ENCODE measurements around the gene ADAMTS14. TPM values are rescaled to one million over a fixed set of nuclear protein-coding genes. Genes with fewer than 3 reads are reported as not detected.

ADAMTS14 gene
- total RNA-seq, 1 experiment from 2014 or later: 2.1 TPM

DNA sequence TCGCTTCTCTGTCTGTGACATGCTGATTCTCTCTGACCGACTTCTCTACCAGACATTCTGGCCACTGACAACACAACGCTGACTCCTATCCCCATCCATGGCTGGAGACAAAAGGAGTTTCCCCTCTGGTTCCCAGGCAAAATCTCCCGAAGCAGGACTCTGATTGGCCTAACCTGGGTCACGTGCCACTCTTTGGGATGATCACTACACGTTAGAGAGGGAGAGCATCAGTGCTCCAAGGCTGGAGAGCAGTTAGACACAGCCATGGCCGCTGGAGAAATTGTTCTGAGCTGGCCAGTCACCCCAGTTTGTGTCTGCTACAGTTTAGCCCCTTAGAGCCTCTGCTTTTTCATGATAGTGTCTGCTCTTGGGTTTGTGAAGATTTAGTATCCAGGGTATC is 38.9 kb downstream of the ADAMTS14 start:
- TF ChIP-seq, protein P1, sequence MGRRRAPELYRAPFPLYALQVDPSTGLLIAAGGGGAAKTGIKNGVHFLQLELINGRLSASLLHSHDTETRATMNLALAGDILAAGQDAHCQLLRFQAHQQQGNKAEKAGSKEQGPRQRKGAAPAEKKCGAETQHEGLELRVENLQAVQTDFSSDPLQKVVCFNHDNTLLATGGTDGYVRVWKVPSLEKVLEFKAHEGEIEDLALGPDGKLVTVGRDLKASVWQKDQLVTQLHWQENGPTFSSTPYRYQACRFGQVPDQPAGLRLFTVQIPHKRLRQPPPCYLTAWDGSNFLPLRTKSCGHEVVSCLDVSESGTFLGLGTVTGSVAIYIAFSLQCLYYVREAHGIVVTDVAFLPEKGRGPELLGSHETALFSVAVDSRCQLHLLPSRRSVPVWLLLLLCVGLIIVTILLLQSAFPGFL (CRISPR knock-in tag; IDR thresholded peaks at IDR 0.05; ENCODE audit: borderline replicate concordance): no peak
- TF ChIP-seq CREM (CRISPR knock-in tag; IDR thresholded peaks at IDR 0.05) (no peak), SMAD4 (CRISPR knock-in tag; IDR thresholded peaks at IDR 0.05) (no peak)
- TF ChIP-seq, protein P2, sequence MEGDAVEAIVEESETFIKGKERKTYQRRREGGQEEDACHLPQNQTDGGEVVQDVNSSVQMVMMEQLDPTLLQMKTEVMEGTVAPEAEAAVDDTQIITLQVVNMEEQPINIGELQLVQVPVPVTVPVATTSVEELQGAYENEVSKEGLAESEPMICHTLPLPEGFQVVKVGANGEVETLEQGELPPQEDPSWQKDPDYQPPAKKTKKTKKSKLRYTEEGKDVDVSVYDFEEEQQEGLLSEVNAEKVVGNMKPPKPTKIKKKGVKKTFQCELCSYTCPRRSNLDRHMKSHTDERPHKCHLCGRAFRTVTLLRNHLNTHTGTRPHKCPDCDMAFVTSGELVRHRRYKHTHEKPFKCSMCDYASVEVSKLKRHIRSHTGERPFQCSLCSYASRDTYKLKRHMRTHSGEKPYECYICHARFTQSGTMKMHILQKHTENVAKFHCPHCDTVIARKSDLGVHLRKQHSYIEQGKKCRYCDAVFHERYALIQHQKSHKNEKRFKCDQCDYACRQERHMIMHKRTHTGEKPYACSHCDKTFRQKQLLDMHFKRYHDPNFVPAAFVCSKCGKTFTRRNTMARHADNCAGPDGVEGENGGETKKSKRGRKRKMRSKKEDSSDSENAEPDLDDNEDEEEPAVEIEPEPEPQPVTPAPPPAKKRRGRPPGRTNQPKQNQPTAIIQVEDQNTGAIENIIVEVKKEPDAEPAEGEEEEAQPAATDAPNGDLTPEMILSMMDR (IDR thresholded peaks at IDR 0.05): no peak
- TF ChIP-seq, protein P3, sequence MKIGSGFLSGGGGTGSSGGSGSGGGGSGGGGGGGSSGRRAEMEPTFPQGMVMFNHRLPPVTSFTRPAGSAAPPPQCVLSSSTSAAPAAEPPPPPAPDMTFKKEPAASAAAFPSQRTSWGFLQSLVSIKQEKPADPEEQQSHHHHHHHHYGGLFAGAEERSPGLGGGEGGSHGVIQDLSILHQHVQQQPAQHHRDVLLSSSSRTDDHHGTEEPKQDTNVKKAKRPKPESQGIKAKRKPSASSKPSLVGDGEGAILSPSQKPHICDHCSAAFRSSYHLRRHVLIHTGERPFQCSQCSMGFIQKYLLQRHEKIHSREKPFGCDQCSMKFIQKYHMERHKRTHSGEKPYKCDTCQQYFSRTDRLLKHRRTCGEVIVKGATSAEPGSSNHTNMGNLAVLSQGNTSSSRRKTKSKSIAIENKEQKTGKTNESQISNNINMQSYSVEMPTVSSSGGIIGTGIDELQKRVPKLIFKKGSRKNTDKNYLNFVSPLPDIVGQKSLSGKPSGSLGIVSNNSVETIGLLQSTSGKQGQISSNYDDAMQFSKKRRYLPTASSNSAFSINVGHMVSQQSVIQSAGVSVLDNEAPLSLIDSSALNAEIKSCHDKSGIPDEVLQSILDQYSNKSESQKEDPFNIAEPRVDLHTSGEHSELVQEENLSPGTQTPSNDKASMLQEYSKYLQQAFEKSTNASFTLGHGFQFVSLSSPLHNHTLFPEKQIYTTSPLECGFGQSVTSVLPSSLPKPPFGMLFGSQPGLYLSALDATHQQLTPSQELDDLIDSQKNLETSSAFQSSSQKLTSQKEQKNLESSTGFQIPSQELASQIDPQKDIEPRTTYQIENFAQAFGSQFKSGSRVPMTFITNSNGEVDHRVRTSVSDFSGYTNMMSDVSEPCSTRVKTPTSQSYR (CRISPR knock-in tag; IDR thresholded peaks at IDR 0.05): no peak

DNA sequence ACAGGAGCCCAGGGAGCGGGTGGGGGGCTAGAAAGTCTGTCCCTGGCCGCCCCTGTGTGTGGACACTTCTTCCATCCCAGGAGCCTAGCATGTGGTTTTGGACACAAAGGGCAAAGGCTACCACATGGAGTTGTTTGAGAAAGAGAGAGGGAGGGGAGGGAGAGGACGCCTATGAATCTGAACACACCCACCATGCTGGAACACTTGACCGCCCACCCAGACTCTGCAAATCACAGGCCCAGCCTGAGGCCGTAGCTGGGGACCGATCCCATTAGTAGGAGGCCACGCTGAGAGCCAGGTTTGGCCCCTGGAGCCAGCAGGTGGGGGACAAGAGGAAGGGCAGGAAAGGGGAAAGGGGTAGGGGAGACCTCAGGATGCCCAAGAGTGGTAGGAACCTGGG is 39.6 kb downstream of the ADAMTS14 start:
- Mint-ChIP-seq H3K9me3 (no peaks in the 10 kb centered on the region), H3K36me3 (no peaks in the 10 kb centered on the region), H3K4me3 (no peak overlapping the region), H3K27me3 (ENCODE audit: low read depth) (no peaks in the 10 kb centered on the region), H3K4me1 (peaks cover 16% of the 10 kb centered on the region), H3K27ac (no peak overlapping the region)
- DNase-seq (ENCODE audit: low spot score): no peak
- ChIA-PET POLR2A (no interaction called here), CTCF (no interaction called here)
- no peak for ATAC-seq
- TF ChIP-seq ZNF232 (CRISPR knock-in tag; IDR thresholded peaks at IDR 0.05) (no peak), RORB (CRISPR knock-in tag; IDR thresholded peaks at IDR 0.05) (no peak), TEAD1 (CRISPR knock-in tag; IDR thresholded peaks at IDR 0.05) (no peak), NFE2L1 (CRISPR knock-in tag; IDR thresholded peaks at IDR 0.05) (no peak), ESRRA (CRISPR knock-in tag; IDR thresholded peaks at IDR 0.05; ENCODE audit: borderline replicate concordance) (no peak), FOXJ3 (CRISPR knock-in tag; IDR thresholded peaks at IDR 0.05; ENCODE audit: borderline replicate concordance) (no peak), JAZF1 (CRISPR knock-in tag; IDR thresholded peaks at IDR 0.05) (no peak), SMAD3 (CRISPR knock-in tag; IDR thresholded peaks at IDR 0.05; ENCODE audit: borderline replicate concordance) (no peak)
- TF ChIP-seq, protein P4, sequence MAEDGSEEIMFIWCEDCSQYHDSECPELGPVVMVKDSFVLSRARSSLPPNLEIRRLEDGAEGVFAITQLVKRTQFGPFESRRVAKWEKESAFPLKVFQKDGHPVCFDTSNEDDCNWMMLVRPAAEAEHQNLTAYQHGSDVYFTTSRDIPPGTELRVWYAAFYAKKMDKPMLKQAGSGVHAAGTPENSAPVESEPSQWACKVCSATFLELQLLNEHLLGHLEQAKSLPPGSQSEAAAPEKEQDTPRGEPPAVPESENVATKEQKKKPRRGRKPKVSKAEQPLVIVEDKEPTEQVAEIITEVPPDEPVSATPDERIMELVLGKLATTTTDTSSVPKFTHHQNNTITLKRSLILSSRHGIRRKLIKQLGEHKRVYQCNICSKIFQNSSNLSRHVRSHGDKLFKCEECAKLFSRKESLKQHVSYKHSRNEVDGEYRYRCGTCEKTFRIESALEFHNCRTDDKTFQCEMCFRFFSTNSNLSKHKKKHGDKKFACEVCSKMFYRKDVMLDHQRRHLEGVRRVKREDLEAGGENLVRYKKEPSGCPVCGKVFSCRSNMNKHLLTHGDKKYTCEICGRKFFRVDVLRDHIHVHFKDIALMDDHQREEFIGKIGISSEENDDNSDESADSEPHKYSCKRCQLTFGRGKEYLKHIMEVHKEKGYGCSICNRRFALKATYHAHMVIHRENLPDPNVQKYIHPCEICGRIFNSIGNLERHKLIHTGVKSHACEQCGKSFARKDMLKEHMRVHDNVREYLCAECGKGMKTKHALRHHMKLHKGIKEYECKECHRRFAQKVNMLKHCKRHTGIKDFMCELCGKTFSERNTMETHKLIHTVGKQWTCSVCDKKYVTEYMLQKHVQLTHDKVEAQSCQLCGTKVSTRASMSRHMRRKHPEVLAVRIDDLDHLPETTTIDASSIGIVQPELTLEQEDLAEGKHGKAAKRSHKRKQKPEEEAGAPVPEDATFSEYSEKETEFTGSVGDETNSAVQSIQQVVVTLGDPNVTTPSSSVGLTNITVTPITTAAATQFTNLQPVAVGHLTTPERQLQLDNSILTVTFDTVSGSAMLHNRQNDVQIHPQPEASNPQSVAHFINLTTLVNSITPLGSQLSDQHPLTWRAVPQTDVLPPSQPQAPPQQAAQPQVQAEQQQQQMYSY (CRISPR knock-in tag; IDR thresholded peaks at IDR 0.05): no peak
- TF ChIP-seq, protein P5, sequence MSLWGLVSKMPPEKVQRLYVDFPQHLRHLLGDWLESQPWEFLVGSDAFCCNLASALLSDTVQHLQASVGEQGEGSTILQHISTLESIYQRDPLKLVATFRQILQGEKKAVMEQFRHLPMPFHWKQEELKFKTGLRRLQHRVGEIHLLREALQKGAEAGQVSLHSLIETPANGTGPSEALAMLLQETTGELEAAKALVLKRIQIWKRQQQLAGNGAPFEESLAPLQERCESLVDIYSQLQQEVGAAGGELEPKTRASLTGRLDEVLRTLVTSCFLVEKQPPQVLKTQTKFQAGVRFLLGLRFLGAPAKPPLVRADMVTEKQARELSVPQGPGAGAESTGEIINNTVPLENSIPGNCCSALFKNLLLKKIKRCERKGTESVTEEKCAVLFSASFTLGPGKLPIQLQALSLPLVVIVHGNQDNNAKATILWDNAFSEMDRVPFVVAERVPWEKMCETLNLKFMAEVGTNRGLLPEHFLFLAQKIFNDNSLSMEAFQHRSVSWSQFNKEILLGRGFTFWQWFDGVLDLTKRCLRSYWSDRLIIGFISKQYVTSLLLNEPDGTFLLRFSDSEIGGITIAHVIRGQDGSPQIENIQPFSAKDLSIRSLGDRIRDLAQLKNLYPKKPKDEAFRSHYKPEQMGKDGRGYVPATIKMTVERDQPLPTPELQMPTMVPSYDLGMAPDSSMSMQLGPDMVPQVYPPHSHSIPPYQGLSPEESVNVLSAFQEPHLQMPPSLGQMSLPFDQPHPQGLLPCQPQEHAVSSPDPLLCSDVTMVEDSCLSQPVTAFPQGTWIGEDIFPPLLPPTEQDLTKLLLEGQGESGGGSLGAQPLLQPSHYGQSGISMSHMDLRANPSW (CRISPR knock-in tag; conservative IDR thresholded peaks at IDR 0.05; ENCODE audit: low read depth): no peak
- TF ChIP-seq, protein P6, sequence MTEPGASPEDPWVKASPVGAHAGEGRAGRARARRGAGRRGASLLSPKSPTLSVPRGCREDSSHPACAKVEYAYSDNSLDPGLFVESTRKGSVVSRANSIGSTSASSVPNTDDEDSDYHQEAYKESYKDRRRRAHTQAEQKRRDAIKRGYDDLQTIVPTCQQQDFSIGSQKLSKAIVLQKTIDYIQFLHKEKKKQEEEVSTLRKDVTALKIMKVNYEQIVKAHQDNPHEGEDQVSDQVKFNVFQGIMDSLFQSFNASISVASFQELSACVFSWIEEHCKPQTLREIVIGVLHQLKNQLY (CRISPR knock-in tag; IDR thresholded peaks at IDR 0.05): no peak
- TF ChIP-seq, protein P7, sequence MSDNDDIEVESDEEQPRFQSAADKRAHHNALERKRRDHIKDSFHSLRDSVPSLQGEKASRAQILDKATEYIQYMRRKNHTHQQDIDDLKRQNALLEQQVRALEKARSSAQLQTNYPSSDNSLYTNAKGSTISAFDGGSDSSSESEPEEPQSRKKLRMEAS (CRISPR knock-in tag; IDR thresholded peaks at IDR 0.05): no peak
- TF ChIP-seq, protein P8, sequence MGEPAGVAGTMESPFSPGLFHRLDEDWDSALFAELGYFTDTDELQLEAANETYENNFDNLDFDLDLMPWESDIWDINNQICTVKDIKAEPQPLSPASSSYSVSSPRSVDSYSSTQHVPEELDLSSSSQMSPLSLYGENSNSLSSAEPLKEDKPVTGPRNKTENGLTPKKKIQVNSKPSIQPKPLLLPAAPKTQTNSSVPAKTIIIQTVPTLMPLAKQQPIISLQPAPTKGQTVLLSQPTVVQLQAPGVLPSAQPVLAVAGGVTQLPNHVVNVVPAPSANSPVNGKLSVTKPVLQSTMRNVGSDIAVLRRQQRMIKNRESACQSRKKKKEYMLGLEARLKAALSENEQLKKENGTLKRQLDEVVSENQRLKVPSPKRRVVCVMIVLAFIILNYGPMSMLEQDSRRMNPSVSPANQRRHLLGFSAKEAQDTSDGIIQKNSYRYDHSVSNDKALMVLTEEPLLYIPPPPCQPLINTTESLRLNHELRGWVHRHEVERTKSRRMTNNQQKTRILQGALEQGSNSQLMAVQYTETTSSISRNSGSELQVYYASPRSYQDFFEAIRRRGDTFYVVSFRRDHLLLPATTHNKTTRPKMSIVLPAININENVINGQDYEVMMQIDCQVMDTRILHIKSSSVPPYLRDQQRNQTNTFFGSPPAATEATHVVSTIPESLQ (CRISPR knock-in tag; IDR thresholded peaks at IDR 0.05): no peak
- TF ChIP-seq, protein P9, sequence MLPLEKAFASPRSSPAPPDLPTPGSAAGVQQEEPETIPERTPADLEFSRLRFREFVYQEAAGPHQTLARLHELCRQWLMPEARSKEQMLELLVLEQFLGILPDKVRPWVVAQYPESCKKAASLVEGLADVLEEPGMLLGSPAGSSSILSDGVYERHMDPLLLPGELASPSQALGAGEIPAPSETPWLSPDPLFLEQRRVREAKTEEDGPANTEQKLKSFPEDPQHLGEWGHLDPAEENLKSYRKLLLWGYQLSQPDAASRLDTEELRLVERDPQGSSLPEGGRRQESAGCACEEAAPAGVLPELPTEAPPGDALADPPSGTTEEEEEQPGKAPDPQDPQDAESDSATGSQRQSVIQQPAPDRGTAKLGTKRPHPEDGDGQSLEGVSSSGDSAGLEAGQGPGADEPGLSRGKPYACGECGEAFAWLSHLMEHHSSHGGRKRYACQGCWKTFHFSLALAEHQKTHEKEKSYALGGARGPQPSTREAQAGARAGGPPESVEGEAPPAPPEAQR (CRISPR knock-in tag; IDR thresholded peaks at IDR 0.05): no peak

More for the DNA sequence above, 38.9 kb downstream of the ADAMTS14 start:
- Mint-ChIP-seq H3K27ac (no peak overlapping the region), H3K27me3 (ENCODE audit: low read depth) (no peaks in the 10 kb centered on the region), H3K4me3 (no peak overlapping the region), H3K36me3 (no peaks in the 10 kb centered on the region), H3K4me1 (peaks cover 9% of the 10 kb centered on the region), H3K9me3 (no peaks in the 10 kb centered on the region)
- ChIA-PET CTCF (no interaction called here), POLR2A (no interaction called here)
- ATAC-seq: no peak; the same call in 1 of the 2 replicates
- DNase-seq (ENCODE audit: low spot score): no peak

Measured in WTC11 (cell line).